Activated CD4-positive, alpha-beta T cell treated with anti-CD3 and anti-CD28 coated beads for 36 hours (primary cell): Measurements from ENCODE around the gene ZC3HAV1L. TPM values are rescaled to one million over a fixed set of nuclear protein-coding genes. Genes with fewer than 3 reads are reported as not detected.
A peak's percentile ranks its signal among the peaks of the same experiment; 100 is the strongest.
"Not testable (repeated sequence)": the region's sequence is repeated elsewhere in the genome, so short reads cannot be mapped to it uniquely, and the experiment has no call there.

ENCODE experiments used
- ATAC-seq: fragments of 200-7000 bp; cut with Tn5 transposase; one replicate; pipeline ENCODE4 v1.10.0; 2021; ENCODE audit warnings: mild to moderate bottlenecking, moderate library complexity
- CTCF ChIA-PET: fragments of 350-600 bp; sonication (Branson Sonifier 250); formaldehyde crosslinking; loops from one replicate; lab custom pipeline; 2021; ENCODE audit warnings: antibody characterized with exemption; lab: Charles Lee
- POLR2A ChIA-PET: fragments of 350-600 bp; sonication (Branson Sonifier 250); formaldehyde crosslinking; loops from one replicate; lab custom pipeline; 2021; ENCODE audit warnings: antibody characterized with exemption, inconsistent platforms; lab: Charles Lee
- DNase-seq: peaks from one replicate; pipeline ENCODE4 v3.0.0-alpha.2; 2020
- H3K27ac Mint-ChIP-seq: one replicate; pipeline ENCODE4 v1.8.0; 2021; ENCODE audit warnings: mixed read lengths
- H3K27me3 Mint-ChIP-seq: one replicate; pipeline ENCODE4 v1.8.0; 2021; ENCODE audit warnings: mixed read lengths
- H3K36me3 Mint-ChIP-seq: one replicate; pipeline ENCODE4 v1.8.0; 2021; ENCODE audit warnings: low read depth, mixed read lengths
- H3K4me1 Mint-ChIP-seq: one replicate; pipeline ENCODE4 v1.8.0; 2021; ENCODE audit warnings: mixed read lengths
- H3K4me3 Mint-ChIP-seq: one replicate; pipeline ENCODE4 v1.8.0; 2021; ENCODE audit warnings: mild to moderate bottlenecking, moderate library complexity, mixed read lengths
- H3K9me3 Mint-ChIP-seq: one replicate; pipeline ENCODE4 v1.8.0; 2021; ENCODE audit warnings: low read depth, mixed read lengths
- intact Hi-C, 2 experiments: fragments of 100-400 bp; cut with DNase I in 1 of 2; cut with micrococcal nuclease in 1 of 2; formaldehyde crosslinking; loops; one replicate each; pipeline versions ENCODE4 v1.14.2 to v1.15.1; 2022 to 2024; cut with DNase I, micrococcal nuclease
- total RNA-seq, 2 experiments: library from RNA; stranded (reverse); gene quantifications; one replicate each; pipeline ENCODE4 v1.2.3, GENCODE V29; 2021

Gene ZC3HAV1L
- total RNA-seq, 2 experiments from 2014 or later = 19.8 to 23.2 TPM

- H3K4me3 Mint-ChIP-seq = no peak overlapping the region
- no peak overlapping the region for H3K27ac Mint-ChIP-seq
- CTCF ChIA-PET = interaction anchor here (0.7 to 1.6 kb wide), 6 partner anchors 9 to 69 kb away, joined by 3 to 9 read pairs (median 4); no protein-coding TSS in a partner anchor
- no peaks in the 10 kb centered on the region for H3K27me3 Mint-ChIP-seq
- no peak for DNase-seq
- intact Hi-C loops = loop anchor here (5.0 to 10.0 kb wide), 2 partner anchors 157 to 289 kb away; no protein-coding TSS in a partner anchor
- POLR2A ChIA-PET = interaction anchor here (1.2 to 1.3 kb wide), 3 partner anchors 12 to 318 kb away, joined by 3 to 4 read pairs (median 3); partner anchors contain the start of gene LUC7L2
- H3K9me3 Mint-ChIP-seq = no peaks in the 10 kb centered on the region
- ATAC-seq = peak; percentile 47
- peaks cover 32% of the 10 kb centered on the region for H3K36me3 Mint-ChIP-seq
- peaks cover 46% of the 10 kb centered on the region for H3K4me1 Mint-ChIP-seq
Measured at GRCh38 chr7:139041378-139042085, 5.7 kb upstream of the ZC3HAV1L start.

GRCh38 chr7:139038691-139039090 lies 2.8 kb upstream of the ZC3HAV1L start:
- Mint-ChIP-seq H3K4me1 (peaks cover 32% of the 10 kb centered on the region), H3K27ac (no peak overlapping the region)

DNA sequence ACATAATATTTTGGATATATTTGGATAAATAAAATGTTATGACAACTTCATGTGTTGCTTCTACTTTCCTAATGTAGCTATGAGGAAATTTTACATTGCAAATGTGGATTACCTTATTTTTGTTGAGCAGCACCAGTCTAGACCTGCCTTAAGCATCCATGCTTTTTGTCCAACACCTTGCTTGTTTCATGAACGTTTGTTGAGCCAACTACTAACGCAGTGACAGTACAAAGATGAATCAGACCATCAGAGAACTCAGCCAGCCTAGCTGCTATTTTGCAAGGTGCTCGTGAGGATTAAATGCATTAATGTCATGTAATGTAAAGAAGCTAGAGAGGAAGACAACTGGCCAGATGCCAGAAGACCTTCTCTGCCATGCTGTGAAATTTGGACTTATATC lies 1.1 kb upstream of the ZC3HAV1L start:
- no peaks in the 10 kb centered on the region for H3K9me3 Mint-ChIP-seq
- ChIA-PET CTCF (interaction anchor here (0.9 to 1.8 kb wide), 8 partner anchors 9 to 74 kb away, joined by 3 to 6 read pairs (median 4); no protein-coding TSS in a partner anchor), POLR2A (interaction anchor here (0.9 to 1.0 kb wide), 2 partner anchors 11 to 12 kb away, joined by 3 read pairs; no protein-coding TSS in a partner anchor)
- no peak overlapping the region for H3K27ac Mint-ChIP-seq
- peaks cover 22% of the 10 kb centered on the region for H3K36me3 Mint-ChIP-seq
- H3K4me3 Mint-ChIP-seq = peak overlapping the region; percentile 72
- intact Hi-C loops = loop anchor here (1.0 to 5.0 kb wide), 3 partner anchors 7 to 305 kb away; partner anchors contain the start of genes FMC1 (in 1 of the 2) and UBN2 (in 1 of the 2)
- DNase-seq (no peak), ATAC-seq (no peak)
- H3K4me1 Mint-ChIP-seq = peaks cover 30% of the 10 kb centered on the region
- no peaks in the 10 kb centered on the region for H3K27me3 Mint-ChIP-seq

More at GRCh38 chr7:139038691-139039090, 2.8 kb upstream of the ZC3HAV1L start:
- peaks cover 16% of the 10 kb centered on the region for H3K36me3 Mint-ChIP-seq
- CTCF ChIA-PET = interaction anchor here (0.6 to 0.9 kb wide), 3 partner anchors 11 to 186 kb away, joined by 3 read pairs; no protein-coding TSS in a partner anchor
- POLR2A ChIA-PET = no interaction called here
- no peak overlapping the region for H3K4me3 Mint-ChIP-seq
- no peak for ATAC-seq
- no peak for DNase-seq
- no peaks in the 10 kb centered on the region for H3K9me3 Mint-ChIP-seq
- intact Hi-C loops = loop anchor here in 1 of 2 experiments (5.0 kb wide), 2 partner anchors 194 to 304 kb away; partner anchors contain the start of genes FMC1 and UBN2
- H3K27me3 Mint-ChIP-seq = no peaks in the 10 kb centered on the region

DNA sequence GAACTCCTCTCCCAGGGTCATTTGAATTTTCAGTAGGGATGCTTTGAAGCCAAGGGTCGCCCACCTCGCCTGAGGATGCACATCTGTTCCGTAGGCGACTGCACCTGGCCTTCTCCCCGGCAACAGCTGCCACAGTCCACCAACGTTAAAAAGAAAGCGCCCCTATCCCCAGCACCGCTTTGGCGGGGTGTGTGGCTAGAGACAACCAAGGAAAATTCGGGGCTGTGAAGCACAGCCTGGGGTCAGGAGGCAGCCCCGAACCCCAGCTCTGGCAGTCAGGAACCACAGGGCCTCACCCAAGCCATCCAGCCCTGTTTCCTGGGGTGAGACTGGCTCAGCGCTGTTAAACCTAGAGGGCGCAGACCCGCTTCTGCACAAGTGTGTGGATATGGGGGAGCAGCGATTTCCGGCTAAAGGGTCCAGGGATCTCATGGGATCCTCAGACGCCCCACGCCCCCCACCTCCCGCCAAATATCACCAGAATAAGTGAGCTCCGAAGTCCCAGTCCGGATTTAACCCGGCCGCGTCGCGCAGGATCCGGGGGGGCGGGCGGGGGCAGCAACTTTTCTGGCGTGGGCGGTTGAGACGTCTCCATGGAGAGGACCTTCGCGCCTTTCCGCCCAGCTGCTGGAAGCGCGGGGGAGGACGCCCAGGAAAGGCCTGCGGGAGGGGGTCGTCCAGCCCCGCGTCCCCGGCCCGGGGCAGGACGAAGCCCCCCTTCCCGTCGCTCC lies 822 bp downstream of the ZC3HAV1L start:
- CTCF ChIA-PET = interaction anchor here (0.5 to 1.2 kb wide), 2 partner anchors 16 to 41 kb away, joined by 3 to 4 read pairs; no protein-coding TSS in a partner anchor
- no peaks in the 10 kb centered on the region for H3K9me3 Mint-ChIP-seq
- H3K4me1 Mint-ChIP-seq = peaks cover 22% of the 10 kb centered on the region
- H3K27ac Mint-ChIP-seq = peak overlapping the region; percentile 84
- H3K36me3 Mint-ChIP-seq = peaks cover 29% of the 10 kb centered on the region
- ATAC-seq (peak; percentile 22), DNase-seq (peak; percentile 62)
- intact Hi-C loops = loop anchor here in 1 of 2 experiments (5.0 kb wide), 2 partner anchors 197 to 307 kb away; partner anchors contain the start of genes FMC1 and UBN2
- peak overlapping the region; percentile 82 for H3K4me3 Mint-ChIP-seq
- H3K27me3 Mint-ChIP-seq = no peaks in the 10 kb centered on the region
- POLR2A ChIA-PET = no interaction called here

DNA sequence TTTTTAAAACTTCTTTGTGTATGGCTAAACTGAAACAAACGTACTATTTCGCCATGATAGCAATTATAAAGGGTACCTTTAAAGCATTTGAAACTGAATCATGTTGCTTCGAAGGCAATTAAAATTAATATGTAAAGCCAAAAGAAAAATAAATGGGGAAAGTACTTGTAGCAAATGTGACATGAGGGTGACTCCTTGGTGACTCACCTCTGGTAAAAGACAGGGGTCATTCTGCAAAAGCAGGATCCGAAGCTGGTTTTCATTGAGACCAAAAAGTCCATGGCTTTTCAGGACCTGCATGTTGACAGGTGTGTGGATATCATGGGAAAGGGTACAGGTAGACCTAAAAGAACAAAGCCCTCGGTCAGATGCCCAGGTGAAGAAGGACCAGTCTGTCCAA lies 1.5 kb downstream of the ZC3HAV1L start:
- no peak for DNase-seq
- H3K36me3 Mint-ChIP-seq = peaks cover 36% of the 10 kb centered on the region
- intact Hi-C loops = no loop called here
- POLR2A ChIA-PET = no interaction called here
- no peak overlapping the region for H3K27ac Mint-ChIP-seq
- peak overlapping the region; percentile 82 for H3K4me3 Mint-ChIP-seq
- ATAC-seq = no peak
- no peaks in the 10 kb centered on the region for H3K27me3 Mint-ChIP-seq
- H3K9me3 Mint-ChIP-seq = no peaks in the 10 kb centered on the region
- H3K4me1 Mint-ChIP-seq = peaks cover 22% of the 10 kb centered on the region
- CTCF ChIA-PET = interaction anchor here (1.2 kb wide), 1 partner anchor 41 kb away, joined by 4 read pairs; no protein-coding TSS in a partner anchor

DNA sequence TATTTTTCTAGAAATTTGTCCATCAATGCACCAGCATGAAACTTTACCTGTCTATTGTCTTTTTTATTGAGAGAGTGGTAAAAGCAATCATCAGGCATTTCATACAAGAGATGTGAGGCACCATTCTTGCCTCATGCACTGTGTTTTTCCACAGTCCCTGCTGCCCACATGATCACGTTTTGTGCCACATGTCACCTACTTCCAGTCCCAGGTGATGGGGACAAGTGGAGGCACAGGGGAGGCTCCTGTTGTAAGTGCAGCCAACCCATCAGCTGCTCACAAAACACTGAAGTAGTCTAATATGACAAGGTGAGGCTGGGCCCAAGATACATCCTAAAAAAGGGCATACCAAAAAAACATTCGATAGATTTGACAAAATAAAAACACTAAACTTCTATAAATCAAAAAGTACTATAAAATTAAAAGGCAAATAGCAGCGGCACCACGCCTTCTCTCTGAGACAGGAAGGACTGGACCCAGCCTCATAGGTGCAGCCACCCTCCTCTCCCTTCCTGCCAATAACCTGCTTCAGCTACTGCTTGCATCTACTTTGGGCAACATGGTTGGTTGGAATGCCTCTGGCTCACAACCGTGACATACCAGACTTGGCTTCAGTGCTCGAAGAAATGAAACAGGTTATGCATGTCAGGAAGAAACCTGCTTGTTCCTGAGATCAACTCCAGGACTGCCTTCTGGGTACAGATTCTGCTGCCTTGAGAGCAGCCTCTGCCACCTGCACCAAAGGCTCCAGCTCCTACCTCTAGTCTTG lies 2.3 kb downstream of the ZC3HAV1L start:
- H3K9me3 Mint-ChIP-seq = no peaks in the 10 kb centered on the region
- DNase-seq = no peak
- intact Hi-C loops = no loop called here
- H3K27me3 Mint-ChIP-seq = no peaks in the 10 kb centered on the region
- H3K4me1 Mint-ChIP-seq = peaks cover 22% of the 10 kb centered on the region
- POLR2A ChIA-PET = interaction anchor here (0.7 kb wide), 1 partner anchor 246 kb away, joined by 4 read pairs; no protein-coding TSS in a partner anchor
- H3K27ac Mint-ChIP-seq = no peak overlapping the region
- ATAC-seq = no peak
- peaks cover 42% of the 10 kb centered on the region for H3K36me3 Mint-ChIP-seq
- peak overlapping the region; percentile 82 for H3K4me3 Mint-ChIP-seq
- CTCF ChIA-PET = interaction anchor here (0.7 to 0.8 kb wide), 2 partner anchors 12 to 13 kb away, joined by 5 to 11 read pairs; no protein-coding TSS in a partner anchor

GRCh38 chr7:139032473-139032872 lies 3.4 kb downstream of the ZC3HAV1L start:
- Mint-ChIP-seq H3K4me3 (no peak overlapping the region), H3K9me3 (no peaks in the 10 kb centered on the region), H3K4me1 (peaks cover 22% of the 10 kb centered on the region), H3K27ac (no peak overlapping the region), H3K36me3 (peaks cover 49% of the 10 kb centered on the region), H3K27me3 (no peaks in the 10 kb centered on the region)
- POLR2A ChIA-PET = no interaction called here
- intact Hi-C loops = no loop called here
- ATAC-seq (no peak), DNase-seq (no peak)
- CTCF ChIA-PET = interaction anchor here (0.7 to 1.3 kb wide), 5 partner anchors 14 to 146 kb away, joined by 3 to 7 read pairs (median 3); no protein-coding TSS in a partner anchor

DNA sequence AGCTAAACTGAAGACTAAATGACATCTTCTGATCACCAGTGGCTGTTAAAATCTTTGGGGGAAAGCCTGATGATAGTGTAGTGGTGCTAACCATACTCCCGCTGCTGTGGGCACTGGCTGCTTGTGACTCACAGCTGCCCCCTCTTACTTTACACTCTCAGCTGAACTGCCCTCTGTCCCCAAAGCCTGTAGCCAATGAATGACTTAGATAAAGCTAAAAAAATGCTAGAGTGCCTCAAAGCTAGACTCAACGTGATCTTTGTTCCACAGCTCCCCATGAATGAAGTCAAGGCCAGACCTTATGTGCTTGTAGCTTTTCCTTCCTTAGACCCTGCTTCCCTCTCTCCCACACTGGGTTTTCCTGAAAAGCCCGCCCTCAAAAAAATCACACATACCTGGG lies 6.5 kb downstream of the ZC3HAV1L start:
- Mint-ChIP-seq H3K27ac (no peak overlapping the region), H3K36me3 (peaks cover 57% of the 10 kb centered on the region), H3K4me3 (no peak overlapping the region), H3K4me1 (peaks cover 12% of the 10 kb centered on the region), H3K9me3 (no peaks in the 10 kb centered on the region), H3K27me3 (no peaks in the 10 kb centered on the region)
- CTCF ChIA-PET = interaction anchor here (0.7 to 1.1 kb wide), 2 partner anchors 49 to 456 kb away, joined by 3 read pairs; no protein-coding TSS in a partner anchor
- ATAC-seq = no peak
- DNase-seq = no peak
- POLR2A ChIA-PET = interaction anchor here (1.0 kb wide), 1 partner anchor 12 kb away, joined by 4 read pairs; no protein-coding TSS in a partner anchor
- intact Hi-C loops = no loop called here

- Mint-ChIP-seq H3K27ac (no peak overlapping the region), H3K27me3 (no peaks in the 10 kb centered on the region), H3K4me3 (no peak overlapping the region), H3K4me1 (no peaks in the 10 kb centered on the region), H3K9me3 (no peaks in the 10 kb centered on the region), H3K36me3 (peaks cover 50% of the 10 kb centered on the region)
- intact Hi-C loops = no loop called here
- no peak for ATAC-seq
- ChIA-PET CTCF (interaction anchor here (1.3 to 2.2 kb wide), 2 partner anchors 9 to 48 kb away, joined by 7 to 9 read pairs; no protein-coding TSS in a partner anchor), POLR2A (no interaction called here)
- DNase-seq = no peak
Measured at GRCh38 chr7:139026551-139026950, 9.3 kb downstream of the ZC3HAV1L start.

DNA sequence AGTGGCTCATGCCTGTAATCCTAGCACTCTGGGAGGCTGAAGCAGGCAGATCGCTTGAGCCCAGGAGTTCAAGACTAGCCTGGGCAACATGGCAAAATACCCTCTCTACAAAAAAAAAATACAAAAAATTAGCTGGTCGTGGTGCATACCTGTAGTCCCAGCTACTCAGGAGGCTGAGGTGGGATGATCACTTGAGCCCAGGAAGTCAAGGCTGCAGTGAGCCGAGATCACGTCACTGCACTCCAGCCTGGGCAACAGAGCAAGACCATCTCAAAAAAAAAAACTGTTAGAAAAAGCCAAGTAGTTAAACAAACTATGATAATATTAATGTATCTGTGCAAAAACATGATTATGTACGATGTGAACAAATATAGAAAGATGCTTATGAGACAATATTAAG lies 10.0 kb downstream of the ZC3HAV1L start:
- not testable (repeated sequence) for H3K27ac Mint-ChIP-seq

More for the DNA sequence above, 10.0 kb downstream of the ZC3HAV1L start:
- H3K36me3 Mint-ChIP-seq = peaks cover 47% of the 10 kb centered on the region
- DNase-seq, H3K4me3 Mint-ChIP-seq, H3K27me3 Mint-ChIP-seq, H3K9me3 Mint-ChIP-seq, ATAC-seq, H3K4me1 Mint-ChIP-seq, intact Hi-C loops: not testable (repeated sequence)
- ChIA-PET CTCF (interaction anchor here (1.3 to 2.2 kb wide), 2 partner anchors 9 to 49 kb away, joined by 7 to 9 read pairs; no protein-coding TSS in a partner anchor), POLR2A (interaction anchor here (0.5 to 0.9 kb wide), 2 partner anchors 9 to 378 kb away, joined by 3 to 4 read pairs; no protein-coding TSS in a partner anchor)
